ENCODE data around the gene METRN. TPM values are rescaled to one million over a fixed set of nuclear protein-coding genes. Genes with fewer than 3 reads are reported as not detected.
A peak's percentile ranks its signal among the peaks of the same experiment; 100 is the strongest.

The METRN gene
- total RNA-seq, 1 donor from 2014 or later = 58.5 TPM

DNA sequence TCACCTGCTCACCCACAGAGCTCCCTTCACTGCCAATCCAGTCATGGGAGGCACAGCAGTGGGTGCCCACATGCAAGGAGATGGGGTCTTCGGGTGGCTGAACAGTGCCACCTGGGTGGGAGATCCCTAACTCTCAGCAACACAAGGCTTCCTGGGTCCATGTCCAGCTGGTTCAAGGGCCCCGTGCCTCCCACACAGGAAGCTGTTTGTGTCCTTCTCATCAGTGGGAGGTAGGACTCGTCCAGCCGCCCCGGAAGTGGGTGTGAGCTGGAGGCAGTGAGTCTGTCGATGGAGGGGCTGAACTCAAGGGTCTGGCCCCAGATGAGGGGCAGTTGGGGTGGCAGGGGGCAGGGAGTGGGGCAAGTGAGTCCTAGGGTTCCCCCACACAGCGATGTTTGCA is 10.9 kb upstream of the METRN start:
- no peak overlapping the region for H3K4me3 Mint-ChIP-seq (ENCODE audit: unreplicated experiment)
- H3K9me3 Mint-ChIP-seq (ENCODE audit: low read depth) = no peaks in the 10 kb centered on the region
- H3K27ac Mint-ChIP-seq (ENCODE audit: unreplicated experiment) = no peak overlapping the region
- H3K27me3 Mint-ChIP-seq (ENCODE audit: low read depth) = peaks cover 42% of the 10 kb centered on the region
- no peaks in the 10 kb centered on the region for H3K4me1 Mint-ChIP-seq (ENCODE audit: low read depth)
- DNase-seq (ENCODE audit: low spot score) = no peak
- TF ChIP-seq, protein P1, sequence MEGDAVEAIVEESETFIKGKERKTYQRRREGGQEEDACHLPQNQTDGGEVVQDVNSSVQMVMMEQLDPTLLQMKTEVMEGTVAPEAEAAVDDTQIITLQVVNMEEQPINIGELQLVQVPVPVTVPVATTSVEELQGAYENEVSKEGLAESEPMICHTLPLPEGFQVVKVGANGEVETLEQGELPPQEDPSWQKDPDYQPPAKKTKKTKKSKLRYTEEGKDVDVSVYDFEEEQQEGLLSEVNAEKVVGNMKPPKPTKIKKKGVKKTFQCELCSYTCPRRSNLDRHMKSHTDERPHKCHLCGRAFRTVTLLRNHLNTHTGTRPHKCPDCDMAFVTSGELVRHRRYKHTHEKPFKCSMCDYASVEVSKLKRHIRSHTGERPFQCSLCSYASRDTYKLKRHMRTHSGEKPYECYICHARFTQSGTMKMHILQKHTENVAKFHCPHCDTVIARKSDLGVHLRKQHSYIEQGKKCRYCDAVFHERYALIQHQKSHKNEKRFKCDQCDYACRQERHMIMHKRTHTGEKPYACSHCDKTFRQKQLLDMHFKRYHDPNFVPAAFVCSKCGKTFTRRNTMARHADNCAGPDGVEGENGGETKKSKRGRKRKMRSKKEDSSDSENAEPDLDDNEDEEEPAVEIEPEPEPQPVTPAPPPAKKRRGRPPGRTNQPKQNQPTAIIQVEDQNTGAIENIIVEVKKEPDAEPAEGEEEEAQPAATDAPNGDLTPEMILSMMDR (IDR thresholded peaks at IDR 0.05) = no peak
- peaks cover 1% of the 10 kb centered on the region for H3K36me3 Mint-ChIP-seq (ENCODE audit: low read depth)

DNA sequence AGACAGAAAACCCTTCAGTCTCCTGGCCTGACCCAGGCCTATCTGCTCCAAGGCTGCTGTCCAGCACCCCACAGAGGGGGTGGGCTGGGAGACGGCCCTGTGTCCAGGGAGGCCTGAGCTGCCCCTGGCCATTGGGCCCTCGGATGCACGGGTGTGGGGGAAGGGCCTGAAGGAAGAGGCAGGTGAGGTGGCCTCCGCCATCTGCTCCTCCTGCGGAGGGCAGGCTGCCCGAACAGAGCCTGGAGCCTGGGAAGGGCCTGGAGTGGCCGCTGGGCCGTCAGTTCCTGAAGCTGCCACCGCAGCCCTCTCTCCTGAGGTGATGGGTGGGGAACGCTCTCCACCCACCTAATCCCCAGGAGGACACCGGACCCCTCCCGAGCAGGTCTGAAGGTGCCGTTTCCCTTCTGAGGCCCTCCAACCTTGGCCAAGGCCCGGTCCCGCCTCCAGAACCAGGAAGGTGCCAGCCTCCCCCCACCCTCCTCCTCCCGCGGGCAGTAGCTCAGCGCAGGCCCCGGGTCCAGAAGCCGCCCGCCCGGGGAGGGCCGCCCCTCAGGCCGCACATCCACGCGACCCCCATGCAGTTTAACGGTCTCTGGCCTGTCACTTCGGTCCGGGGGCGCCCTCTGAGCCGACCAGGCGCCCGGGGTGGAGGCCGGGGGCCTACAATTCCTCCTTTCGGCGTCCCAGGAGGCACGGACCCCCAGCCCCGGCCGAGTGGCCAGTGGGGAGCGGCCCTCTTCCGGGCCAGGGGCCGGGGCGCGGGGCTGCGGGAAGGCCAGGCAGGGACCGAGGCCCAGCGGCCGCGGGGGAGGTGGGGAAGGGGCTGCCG is 10.2 kb upstream of the METRN start:
- Mint-ChIP-seq H3K4me1 (ENCODE audit: low read depth) (peaks cover 3% of the 10 kb centered on the region), H3K4me3 (ENCODE audit: unreplicated experiment) (no peak overlapping the region), H3K36me3 (ENCODE audit: low read depth) (peaks cover 1% of the 10 kb centered on the region), H3K27me3 (ENCODE audit: low read depth) (peaks cover 42% of the 10 kb centered on the region), H3K9me3 (ENCODE audit: low read depth) (no peaks in the 10 kb centered on the region), H3K27ac (ENCODE audit: unreplicated experiment) (no peak overlapping the region)
- no peak for DNase-seq (ENCODE audit: low spot score)
- TF ChIP-seq, protein P1 (IDR thresholded peaks at IDR 0.05) = no peak

DNA sequence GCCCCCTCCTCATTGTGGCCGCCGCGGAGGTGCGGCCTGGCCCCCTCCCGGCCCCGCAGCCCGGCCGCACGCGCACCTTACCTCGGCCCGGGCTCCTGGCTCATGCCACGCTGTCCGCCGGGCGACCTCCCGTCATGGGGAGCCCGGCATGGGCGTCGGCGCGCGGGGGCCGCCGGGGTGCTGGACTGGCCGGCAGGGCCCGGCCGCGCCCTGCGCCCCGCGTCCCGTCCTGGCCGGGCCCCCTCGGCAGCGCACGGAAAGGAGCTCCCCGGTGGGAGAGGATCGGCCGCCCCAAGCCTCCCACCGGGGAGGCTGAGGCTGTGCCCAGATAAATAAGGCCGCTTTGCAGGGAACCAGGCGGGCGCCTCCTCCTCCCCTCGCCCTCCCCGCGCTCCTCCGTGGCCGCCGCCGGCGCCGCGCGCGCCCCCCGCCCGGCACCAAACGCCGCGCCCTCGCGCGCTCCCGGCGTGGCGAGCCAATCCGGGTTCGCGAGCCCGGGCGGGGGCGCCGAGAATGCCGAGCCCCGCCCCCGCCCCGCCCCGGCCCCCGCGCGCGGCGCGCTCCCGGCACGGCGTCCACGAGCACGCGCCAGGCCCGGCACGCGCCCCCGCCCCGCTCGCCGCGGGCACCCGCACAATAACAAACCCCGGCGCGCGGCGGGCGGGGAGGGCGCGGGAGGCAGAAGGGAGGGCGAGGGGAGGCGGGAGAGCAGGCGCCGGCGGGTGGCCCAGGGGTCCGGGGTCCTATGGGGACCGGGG is 9.3 kb upstream of the METRN start, which contains the start of gene FBXL16:
TSS of gene FBXL16 (minus strand) at position 371 of the 758 bp plus-strand sequence. CDS start 8,396 bp downstream, outside the sequence.
- Mint-ChIP-seq H3K4me1 (ENCODE audit: low read depth) (peaks cover 6% of the 10 kb centered on the region), H3K36me3 (ENCODE audit: low read depth) (peaks cover 1% of the 10 kb centered on the region), H3K27me3 (ENCODE audit: low read depth) (peaks cover 43% of the 10 kb centered on the region), H3K9me3 (ENCODE audit: low read depth) (no peaks in the 10 kb centered on the region), H3K4me3 (ENCODE audit: unreplicated experiment) (peak within 1 kb of the TSS; percentile 22), H3K27ac (ENCODE audit: unreplicated experiment) (no peak within 1 kb of the TSS)
- TF ChIP-seq, protein P1 (IDR thresholded peaks at IDR 0.05) = no peak
- DNase-seq (ENCODE audit: low spot score) = no peak

DNA sequence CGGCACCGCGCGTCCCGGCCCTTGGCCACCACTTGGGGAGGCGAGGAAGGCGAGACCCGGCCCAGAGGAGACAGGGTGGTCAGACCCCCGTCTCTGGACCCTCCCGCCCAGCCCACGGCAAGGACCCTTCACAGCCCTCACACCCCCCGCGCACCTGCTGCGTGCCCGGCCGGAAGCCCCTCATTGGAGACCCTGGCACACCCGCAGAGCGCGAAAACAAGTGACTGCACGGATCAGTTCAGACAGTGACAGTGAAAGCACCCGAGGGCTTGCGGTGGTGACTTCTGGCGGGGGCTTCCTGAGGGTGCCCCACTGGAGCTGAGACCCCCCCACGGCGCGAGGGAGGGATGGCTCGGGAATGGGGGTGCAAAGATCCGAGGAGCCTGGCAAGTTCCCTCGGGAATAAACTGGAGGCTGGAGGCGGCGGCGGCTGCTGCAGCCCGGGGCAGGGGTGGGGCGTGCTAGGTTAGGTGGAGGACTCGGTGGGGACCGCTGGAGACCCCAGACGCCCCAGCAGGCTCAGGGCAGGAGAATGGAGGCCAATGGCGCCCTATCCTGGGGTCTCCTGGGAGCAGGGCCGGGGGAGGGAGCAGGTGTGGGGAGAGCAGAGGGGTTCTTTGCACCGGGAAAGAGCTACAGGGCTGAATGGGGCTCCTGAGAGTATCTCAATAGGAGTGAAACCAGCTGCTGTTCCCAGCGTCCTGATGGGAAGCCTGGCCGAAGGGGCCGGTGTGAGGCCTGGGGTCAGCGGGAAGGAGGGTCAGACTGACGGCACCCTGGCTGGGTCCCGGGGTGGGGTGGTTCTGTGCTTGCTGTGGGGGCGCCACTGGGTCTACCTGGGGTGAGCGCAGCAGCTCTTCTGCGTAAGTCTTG is 8.5 kb upstream of the METRN start:
- peaks cover 6% of the 10 kb centered on the region for H3K4me1 Mint-ChIP-seq (ENCODE audit: low read depth)
- peaks cover 43% of the 10 kb centered on the region for H3K27me3 Mint-ChIP-seq (ENCODE audit: low read depth)
- no peak for DNase-seq (ENCODE audit: low spot score)
- peaks cover 1% of the 10 kb centered on the region for H3K36me3 Mint-ChIP-seq (ENCODE audit: low read depth)
- H3K4me3 Mint-ChIP-seq (ENCODE audit: unreplicated experiment) = peak overlapping the region; percentile 22
- no peak overlapping the region for H3K27ac Mint-ChIP-seq (ENCODE audit: unreplicated experiment)
- TF ChIP-seq, protein P1 (IDR thresholded peaks at IDR 0.05) = no peak
- H3K9me3 Mint-ChIP-seq (ENCODE audit: low read depth) = no peaks in the 10 kb centered on the region
